Measurements from ENCODE around the gene SOX6. TPM values are rescaled to one million over a fixed set of nuclear protein-coding genes. Genes with fewer than 3 reads are reported as not detected.

SOX6 gene
- total and polyA plus RNA-seq, 2 of the 13 experiments (the other 11 are each of a cell fraction or from before 2014, with no cell fraction given): 2.6 to 11.2 TPM

DNA sequence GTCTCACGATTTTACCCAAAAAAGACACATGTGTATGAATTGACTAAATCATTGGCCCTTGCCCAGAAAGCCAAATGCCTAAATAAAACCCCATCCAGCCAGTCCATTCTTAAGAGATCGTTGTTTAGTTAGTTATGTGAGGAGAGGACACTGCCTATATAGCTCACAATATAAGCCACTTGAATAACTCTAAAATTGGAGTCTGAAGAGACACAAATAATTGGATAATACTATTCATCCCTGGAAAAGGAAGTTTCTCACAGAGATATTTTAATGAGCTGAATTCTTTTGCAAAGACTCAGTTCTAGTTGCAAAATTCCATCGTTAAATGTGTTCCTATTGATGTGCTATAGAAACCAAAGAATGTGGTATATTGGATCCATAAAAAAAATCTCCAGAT lies 176.7 kb downstream of the SOX6 start (continued):
- TF ChIP-seq ZNF501 (CRISPR knock-in tag; IDR thresholded peaks at IDR 0.05) (no peak), SRSF4 (IDR thresholded peaks at IDR 0.05; ENCODE audit: low read depth, low read length, poor library complexity, severe bottlenecking) (no peak)

DNA sequence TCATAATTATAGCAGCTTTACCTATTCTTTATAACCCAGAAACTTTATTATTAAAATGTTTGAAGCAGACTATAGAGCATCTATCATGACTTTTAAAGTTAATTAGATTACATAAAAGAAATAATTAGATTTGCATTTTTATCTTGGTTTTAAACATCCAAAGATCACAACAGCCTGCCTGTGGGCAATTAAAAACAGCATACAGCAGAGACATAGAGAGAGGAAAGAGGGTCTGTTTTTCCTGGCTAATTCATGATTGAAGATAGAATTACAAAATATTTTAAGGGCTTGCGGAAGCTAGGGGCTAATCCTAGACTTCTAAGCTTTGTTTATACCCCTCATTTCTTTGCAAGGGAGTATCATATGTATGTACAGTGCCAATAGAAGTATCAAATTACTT lies 178.1 kb downstream of the SOX6 start:
- POLR2A ChIA-PET: no interaction called here

More for the DNA sequence above, 178.1 kb downstream of the SOX6 start:
- 89% methylated on average over 1 of the region's 1 CpG for WGBS (ENCODE audit: low lambda C conversion rate)
- TF ChIP-seq PHF20 (CRISPR knock-in tag; IDR thresholded peaks at IDR 0.05) (no peak), RFX3 (CRISPR knock-in tag; IDR thresholded peaks at IDR 0.05) (no peak), ZNF780A (CRISPR knock-in tag; IDR thresholded peaks at IDR 0.05) (no peak), NFE2L2 (IDR thresholded peaks at IDR 0.05; ENCODE audit: low read length) (no peak), DNMT3B (CRISPR knock-in tag; conservative IDR thresholded peaks at IDR 0.05) (no peak), RBM39 (IDR thresholded peaks at IDR 0.05; ENCODE audit: low read depth, low read length, poor library complexity, severe bottlenecking) (no peak), ISL2 (CRISPR knock-in tag; IDR thresholded peaks at IDR 0.05) (no peak), CENPT (CRISPR knock-in tag; IDR thresholded peaks at IDR 0.05; ENCODE audit: low read depth) (no peak), ERF (CRISPR knock-in tag; IDR thresholded peaks at IDR 0.05) (no peak), GABPB1 (CRISPR knock-in tag; IDR thresholded peaks at IDR 0.05) (no peak), ZNF660 (CRISPR knock-in tag; IDR thresholded peaks at IDR 0.05; ENCODE audit: borderline replicate concordance, low read depth) (no peak), ZNF30 (CRISPR knock-in tag; IDR thresholded peaks at IDR 0.05) (no peak)
- TF ChIP-seq, protein P1, sequence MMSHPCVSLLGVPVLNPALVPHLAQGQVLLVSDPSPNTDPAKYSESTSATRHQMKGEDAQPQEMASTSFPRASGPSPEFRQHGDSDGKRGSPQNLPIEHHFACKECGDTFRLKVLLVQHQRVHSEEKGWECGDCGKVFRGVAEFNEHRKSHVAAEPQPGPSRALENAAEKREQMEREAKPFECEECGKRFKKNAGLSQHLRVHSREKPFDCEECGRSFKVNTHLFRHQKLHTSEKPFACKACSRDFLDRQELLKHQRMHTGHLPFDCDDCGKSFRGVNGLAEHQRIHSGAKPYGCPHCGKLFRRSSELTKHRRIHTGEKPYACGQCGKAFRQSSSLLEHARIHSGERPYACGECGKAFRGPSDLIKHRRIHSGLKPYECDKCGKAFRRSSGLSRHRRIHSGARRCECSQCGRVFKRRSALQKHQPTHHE (CRISPR knock-in tag; IDR thresholded peaks at IDR 0.05; ENCODE audit: borderline replicate concordance): no peak
- TF ChIP-seq, protein P2, sequence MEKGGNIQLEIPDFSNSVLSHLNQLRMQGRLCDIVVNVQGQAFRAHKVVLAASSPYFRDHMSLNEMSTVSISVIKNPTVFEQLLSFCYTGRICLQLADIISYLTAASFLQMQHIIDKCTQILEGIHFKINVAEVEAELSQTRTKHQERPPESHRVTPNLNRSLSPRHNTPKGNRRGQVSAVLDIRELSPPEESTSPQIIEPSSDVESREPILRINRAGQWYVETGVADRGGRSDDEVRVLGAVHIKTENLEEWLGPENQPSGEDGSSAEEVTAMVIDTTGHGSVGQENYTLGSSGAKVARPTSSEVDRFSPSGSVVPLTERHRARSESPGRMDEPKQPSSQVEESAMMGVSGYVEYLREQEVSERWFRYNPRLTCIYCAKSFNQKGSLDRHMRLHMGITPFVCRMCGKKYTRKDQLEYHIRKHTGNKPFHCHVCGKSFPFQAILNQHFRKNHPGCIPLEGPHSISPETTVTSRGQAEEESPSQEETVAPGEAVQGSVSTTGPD (CRISPR knock-in tag; IDR thresholded peaks at IDR 0.05): no peak
- no peak overlapping the region for H3K27ac ChIP-seq (ENCODE audit: extremely low read length, insufficient read depth, low read length)
- CTCF ChIA-PET (ENCODE audit: low intra/inter-chr PET ratio, low total read pairs): no interaction called here
- ATAC-seq (no peak), DNase-seq (ENCODE audit: low spot score) (no peak), FAIRE-seq (no peak)
- no TSS peak for BruUV-seq (replicated peaks)
- H3K4me2 ChIP-seq (ENCODE audit: low read depth, low read length): no peak overlapping the region
- H3K9me3 ChIP-seq (ENCODE audit: low read length): no peaks in the 10 kb centered on the region
- no peak overlapping the region for H3K9ac ChIP-seq (ENCODE audit: insufficient read depth, low read depth, low read length)
- no peaks in the 10 kb centered on the region for H3K27me3 ChIP-seq (ENCODE audit: control insufficient read depth in 1 of 2, insufficient read depth in 2 of 2, low read length in 2 of 2)
- H3K36me3 ChIP-seq (replicated peaks in 1 of 2; ENCODE audit: control insufficient read depth in 1 of 2, insufficient read depth in 2 of 2, low read length in 2 of 2): no peaks in the 10 kb centered on the region; a peak in 1 of 5 replicates
- no peaks in the 10 kb centered on the region for H4K20me1 ChIP-seq (ENCODE audit: insufficient read depth, low read length)
- in situ Hi-C loops (cut with HindIII; ENCODE audit: extremely low pct_ligation_motif_present, low pct_unique_long_range_greater_than_20kb): no loop called here
- no peak overlapping the region for H2AFZ ChIP-seq (ENCODE audit: low read length)
- peaks cover 10% of the 10 kb centered on the region for H3K4me1 ChIP-seq (ENCODE audit: insufficient read depth, low read length)
- H3K79me2 ChIP-seq (ENCODE audit: insufficient read depth, low read length): no peaks in the 10 kb centered on the region
- intact Hi-C loops (cut with micrococcal nuclease; ENCODE audit: unreplicated experiment): no loop called here
- no peak overlapping the region for H3K4me3 ChIP-seq (replicated peaks in 1 of 3; ENCODE audit: insufficient read depth in 1 of 3, low read depth in 2 of 3, low read length in 3 of 3)
